IPS-NIHi11 (cell line): ENCODE data around the gene PAFAH2.
A peak's percentile ranks its signal among the peaks of the same experiment; 100 is the strongest.

Source experiments
- DNase-seq: peaks from one replicate; pipeline ENCODE4 v3.0.0; 2012; ENCODE audit warnings: mixed read lengths, low spot score

Gene PAFAH2

GRCh38 chr1:25997828-25998761, at the start of gene PAFAH2:
Gene PAFAH2 (minus strand): TSS chr1:25998063. CDS start chr1:25990816, 7,247 bp downstream.
- DNase-seq: peak; percentile 92

- DNase-seq: no peak
Measured at GRCh38 chr1:26047278-26047874, 49.5 kb upstream of the PAFAH2 start.

DNA sequence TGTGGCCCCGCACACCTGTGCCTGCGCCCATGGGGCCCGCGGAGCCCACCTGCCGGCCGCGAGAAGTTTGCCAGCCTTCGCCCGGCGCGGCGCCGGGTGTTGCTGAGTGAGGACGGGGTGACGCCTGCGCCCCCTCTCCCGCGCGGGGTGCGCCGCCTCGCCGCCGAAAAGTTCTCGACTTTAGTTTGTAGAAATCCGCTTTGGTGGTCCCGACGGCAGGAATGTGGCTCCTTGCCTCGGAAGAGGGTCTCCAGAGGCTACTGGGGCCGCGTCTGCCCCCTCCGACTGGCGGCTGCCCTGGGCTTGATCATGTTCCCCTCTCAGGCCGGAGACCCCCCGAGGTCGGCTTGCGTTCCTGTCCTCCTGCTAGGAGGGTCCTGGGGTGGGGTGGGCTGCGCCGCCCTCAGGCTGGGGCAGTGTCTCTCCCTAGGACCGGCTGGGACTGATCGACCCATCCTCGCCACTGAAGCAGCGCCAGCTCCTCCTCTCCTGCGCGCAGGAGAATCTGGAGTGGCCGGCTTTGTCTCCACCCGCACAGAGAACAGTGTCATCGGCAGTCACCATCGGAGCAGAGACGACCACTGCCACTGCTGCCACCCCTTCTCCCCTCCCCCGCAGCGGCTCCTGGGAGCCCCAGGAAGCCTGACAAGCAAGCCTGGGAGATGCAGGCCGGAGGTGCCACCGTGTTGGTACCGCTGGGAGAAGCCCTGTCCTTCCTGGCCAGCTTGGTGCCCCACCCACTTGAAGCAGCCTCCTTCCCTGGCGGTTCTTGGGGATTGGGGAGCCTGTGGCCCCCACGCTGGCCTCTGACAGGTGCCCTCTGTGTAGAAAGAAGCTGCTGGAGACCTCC, 48.6 kb upstream of the PAFAH2 start:
- DNase-seq: no peak

DNA sequence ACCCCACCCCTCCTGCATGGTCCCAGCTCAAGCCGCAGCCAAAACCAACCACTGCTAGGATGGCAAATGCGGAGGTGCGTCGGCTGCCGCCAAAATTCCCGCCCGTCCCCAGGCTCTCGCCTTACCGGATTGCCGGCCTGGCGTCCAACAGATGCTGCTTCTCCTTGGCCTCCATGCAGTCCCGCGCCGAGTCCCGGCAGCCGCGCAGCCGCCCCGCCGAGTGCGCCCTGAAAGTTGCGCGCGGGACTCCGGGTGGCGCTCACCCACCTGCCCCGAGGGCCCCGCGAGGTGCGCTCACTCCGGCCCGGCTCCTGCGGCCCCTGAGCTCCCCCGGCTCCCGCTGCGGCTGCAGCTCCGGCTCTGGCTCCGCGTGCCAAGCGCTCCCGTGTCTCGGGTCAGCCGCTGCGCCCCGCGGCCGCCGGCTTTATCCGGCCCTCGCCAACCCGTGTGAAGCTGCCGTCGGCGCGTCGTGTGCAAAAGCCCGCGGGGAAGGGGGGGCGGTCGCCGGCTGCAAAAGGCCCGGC, 47.9 kb upstream of the PAFAH2 start, which contains the start of gene SLC30A2:
TSS of gene SLC30A2 (minus strand) at position 397 of the 524 bp plus-strand sequence. CDS start at position 175, 222 bp downstream.
- DNase-seq: peak; percentile 80

DNA sequence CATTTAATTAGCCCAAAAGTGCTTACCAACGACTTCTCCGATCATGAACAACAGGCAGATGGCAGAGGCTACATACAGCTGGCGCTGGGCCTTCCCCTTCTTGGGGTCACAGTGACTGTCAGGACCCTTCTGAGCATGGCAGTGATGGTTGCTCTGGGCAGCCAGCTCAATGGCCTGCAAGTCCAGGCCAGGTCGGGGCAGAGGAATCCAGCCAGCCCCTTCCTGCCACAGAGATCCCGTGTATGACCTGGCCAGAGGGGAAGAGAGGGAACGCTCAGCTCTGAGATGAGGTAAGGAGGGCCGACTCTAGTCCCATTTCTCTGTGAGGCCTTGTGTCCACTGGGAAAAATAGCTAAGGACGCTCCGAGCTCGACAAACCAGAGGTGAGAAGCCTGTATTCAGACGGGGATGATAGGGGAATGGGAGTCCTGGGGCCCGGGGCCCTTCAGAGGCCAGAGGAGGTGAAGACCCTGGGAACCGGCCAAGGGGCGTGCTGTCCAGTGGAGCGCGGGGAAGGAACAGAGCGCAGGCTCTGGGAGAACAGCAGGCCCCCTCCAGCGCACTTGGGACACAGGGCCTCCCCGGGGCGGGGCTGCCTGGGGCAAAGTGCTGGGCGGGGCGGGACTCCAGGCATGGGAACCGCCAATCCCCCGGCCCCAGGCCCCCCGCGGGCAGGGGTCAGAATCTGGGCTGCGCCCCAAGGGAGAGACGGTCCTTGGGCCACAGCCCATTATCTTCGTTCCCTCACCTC, 47.3 kb upstream of the PAFAH2 start:
- peak; percentile 67 for DNase-seq

- DNase-seq: no peak
Measured at GRCh38 chr1:26044414-26044813, 46.6 kb upstream of the PAFAH2 start.

GRCh38 chr1:26043765-26044164, 45.9 kb upstream of the PAFAH2 start:
- no peak for DNase-seq

DNA sequence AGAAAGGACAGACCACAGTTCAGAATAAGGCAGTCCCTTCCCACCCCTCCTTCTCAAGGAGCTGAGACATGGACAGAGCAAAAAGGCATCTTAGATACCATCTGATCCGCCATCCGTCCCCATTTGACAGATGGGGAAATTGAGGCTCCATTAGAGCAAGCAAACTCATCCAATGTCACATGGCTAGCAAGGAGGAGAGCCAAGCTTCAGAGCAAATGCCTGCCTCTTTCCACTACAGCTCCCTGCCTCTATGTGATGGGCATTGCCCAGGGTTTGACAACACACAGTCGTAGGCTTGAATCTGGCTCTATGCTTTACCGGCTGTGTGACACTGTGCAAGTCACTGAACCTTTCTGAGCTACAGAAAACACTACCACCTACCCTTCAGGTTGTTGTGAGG, 44.1 kb upstream of the PAFAH2 start:
- DNase-seq: no peak

DNA sequence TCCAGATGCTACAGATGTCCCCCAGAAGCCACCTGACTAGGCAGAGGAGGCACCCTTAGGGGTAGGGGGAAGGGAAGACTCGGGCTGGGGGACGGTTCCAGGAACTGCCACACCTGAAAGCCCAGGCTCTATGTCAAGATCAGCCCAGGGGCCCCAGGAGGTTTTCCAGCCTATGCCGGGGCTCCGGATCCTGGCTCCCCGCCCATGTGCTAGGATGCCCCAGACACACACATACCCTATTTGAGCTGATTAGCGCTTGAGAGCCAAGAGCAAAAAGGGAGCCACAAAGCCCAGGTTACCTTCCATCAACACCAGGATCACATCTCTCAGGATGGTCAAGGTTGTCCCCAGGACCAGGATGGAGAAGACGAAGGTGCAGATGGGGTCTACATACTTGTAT, 43.5 kb upstream of the PAFAH2 start:
- DNase-seq: no peak

GRCh38 chr1:26038904-26039303, 41.0 kb upstream of the PAFAH2 start:
- DNase-seq: no peak

DNA sequence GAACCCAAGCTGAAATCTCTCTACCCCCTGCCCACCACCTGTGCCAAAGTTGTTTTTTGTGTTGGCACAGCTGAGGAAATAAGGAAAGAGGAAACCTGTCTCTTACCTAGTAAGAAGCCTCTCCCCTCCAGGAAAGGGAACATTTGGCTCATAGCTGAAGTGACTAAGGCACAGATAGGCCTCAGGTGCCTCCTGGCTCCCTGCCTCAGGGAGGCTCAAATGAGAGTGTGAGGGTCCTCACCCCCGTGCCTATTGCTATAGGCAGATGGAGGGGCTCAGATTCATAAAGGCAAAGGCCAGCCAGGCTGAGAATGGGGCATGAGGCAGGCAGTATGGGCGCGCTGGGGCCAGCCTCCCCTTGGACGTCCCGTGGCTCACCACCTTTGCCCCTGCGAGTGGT, 40.6 kb upstream of the PAFAH2 start:
- DNase-seq: no peak

DNA sequence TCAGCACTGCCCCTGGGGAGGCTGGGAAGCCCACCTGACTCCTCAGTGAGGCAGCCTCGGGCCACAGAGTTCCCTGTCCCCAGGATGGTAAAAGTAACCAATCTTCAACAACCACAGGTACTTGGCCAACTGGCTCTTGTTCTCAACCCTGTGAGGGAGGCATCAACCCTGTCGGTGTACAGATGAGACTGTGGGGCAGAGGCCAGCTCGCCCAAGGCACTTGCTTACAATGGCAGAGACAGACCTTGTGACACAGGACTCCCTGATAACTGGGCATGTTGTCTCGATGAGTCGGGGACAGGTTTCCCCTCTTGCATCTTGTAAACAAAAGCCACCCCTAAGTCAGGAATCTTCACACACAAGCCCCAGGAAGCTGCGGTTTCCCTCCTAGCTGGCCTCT, 40.0 kb upstream of the PAFAH2 start:
- no peak for DNase-seq

- DNase-seq: no peak
Measured at GRCh38 chr1:26036756-26037281, 39.0 kb upstream of the PAFAH2 start.

- DNase-seq: peak; percentile 95
Measured at GRCh38 chr1:26035959-26036755, 38.3 kb upstream of the PAFAH2 start.

DNA sequence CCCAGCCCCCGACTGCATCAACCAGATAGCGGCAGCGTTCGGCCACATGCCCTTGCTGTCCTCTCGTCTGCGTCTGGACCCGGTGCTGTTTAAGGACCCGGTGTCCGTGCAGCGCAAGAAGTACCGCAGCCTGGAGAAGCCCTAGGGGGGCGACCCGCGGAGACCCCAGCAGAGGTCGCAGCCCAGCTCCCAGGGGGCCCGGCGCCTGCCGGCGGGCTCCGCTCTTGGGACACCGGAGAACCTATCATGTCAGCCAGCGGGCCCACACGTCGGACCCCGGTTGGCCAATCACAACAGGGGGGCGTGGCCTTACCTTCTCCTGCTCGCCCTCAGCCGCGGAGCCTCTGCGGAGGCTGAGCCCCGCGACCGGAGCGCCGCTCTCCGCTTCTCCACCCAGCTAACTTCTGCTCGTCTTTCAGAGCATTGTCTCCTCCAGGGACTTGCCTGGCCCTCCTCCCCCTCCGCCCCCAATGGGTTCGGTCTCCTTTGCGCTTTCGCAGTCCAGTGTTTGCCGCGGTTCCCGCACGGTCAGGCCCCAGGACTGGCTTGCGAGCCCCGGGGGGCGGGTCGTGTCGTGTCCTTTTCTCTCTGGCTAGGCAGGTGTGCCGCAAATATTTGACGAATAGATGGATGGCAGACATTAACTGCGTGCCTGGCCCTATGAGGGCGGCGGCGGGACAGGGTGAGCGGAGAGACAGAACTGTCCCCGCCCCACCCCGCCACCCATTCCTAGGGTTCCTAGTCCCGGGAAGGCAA, 37.5 kb upstream of the PAFAH2 start:
- DNase-seq: peak; percentile 100

GRCh38 chr1:26034504-26035202, 36.8 kb upstream of the PAFAH2 start:
- DNase-seq: no peak

DNA sequence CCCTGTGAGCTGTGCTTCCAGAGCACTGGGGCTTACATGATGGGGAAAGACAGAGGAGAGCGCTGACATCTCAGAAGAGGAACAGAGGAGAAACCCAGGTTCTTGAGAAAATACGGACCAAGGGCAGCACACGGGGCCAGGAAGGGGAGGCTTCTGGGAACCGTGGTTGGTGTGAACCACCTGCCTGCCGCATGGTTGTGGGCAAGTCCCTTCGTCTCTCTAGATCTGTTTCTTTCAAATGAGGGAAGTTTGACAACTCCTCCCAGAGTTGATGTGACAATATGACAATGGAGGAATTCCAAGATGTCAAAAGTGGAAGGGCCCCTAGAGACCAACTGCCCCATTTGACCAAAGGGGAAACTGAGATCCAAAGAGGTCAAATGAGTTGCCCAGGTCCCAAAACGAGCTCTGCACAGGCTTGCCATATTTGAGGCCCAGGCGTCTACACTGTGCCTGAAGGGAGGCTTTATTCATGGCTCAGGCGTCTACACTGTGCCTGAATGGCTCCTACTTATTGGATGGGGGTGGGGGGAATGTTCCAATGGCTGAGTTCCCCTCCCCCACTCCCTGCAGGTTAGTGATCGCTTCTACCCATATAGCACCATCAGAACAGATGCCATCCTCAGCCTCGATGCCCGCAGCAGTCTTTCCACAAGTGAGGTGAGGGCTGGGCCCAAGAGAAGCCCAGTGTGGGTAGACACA, 34.9 kb upstream of the PAFAH2 start:
- DNase-seq: no peak

- no peak for DNase-seq
Measured at GRCh38 chr1:26031611-26032220, 33.9 kb upstream of the PAFAH2 start.
